ENCODE results near the gene DDX5. TPM values are rescaled to one million over a fixed set of nuclear protein-coding genes. Genes with fewer than 3 reads are reported as not detected.
A peak's percentile ranks its signal among the peaks of the same experiment; 100 is the strongest.

The DDX5 gene
- total and polyA plus RNA-seq, 7 experiments from 2014 or later = 781 to 2,704 (median 1,624) TPM

DNA sequence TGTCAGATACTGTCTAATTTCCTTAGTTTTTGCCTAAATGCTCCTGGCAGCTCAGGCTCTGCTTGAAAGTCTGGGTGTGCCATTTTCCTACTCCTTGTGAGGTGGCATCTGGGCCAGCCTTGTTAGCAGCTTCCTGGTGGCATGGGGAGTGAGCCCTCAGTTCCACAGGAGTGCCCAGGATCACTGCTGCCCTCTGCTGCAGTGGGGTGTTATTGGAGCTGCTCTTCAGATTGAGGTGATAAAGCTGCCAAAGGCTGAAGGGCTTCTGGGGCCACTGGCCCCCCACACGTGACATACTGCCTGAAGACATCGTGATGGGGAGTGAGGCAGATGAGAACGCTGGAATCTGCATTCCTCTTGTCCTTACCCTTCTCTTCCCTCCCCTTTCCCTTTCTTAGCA lies 28.1 kb upstream of the DDX5 start:
- H3K4me1 Mint-ChIP-seq = peaks cover 0 to 8% (median 0%) of the 10 kb centered on the region in 7 donors

DNA sequence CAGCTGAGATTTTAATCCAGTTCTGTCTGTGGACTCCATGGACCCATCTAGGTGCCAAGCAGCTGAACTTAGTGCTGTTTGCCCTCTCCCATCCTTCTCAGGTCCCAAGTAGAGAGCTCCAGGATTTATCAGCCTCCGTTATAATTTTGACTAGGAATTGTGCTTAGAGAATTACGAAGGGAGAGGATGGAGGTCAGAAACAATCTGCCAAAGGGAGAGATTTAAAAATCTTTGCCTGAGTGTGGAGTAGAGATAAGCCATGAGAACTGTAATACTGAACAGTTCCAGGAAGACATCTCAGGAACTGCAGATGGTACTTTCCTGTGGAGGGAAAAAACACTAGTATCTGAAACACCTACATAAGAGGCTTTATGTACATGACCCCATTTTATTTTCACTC lies 27.7 kb upstream of the DDX5 start:
- Histone ChIP-seq H3K9me3 (ENCODE audit: control insufficient read depth in 2 of 3, low read length in 3 of 3) (no peaks in the 10 kb centered on the region), H3K27me3 (ENCODE audit: control insufficient read depth in 2 of 2, insufficient read depth in 2 of 2, low read length in 2 of 2) (no peaks in the 10 kb centered on the region), H3K4me1 (ENCODE audit: control insufficient read depth in 2 of 2, insufficient read depth in 2 of 2, low read length in 2 of 2) (no peaks in the 10 kb centered on the region), H3K36me3 (ENCODE audit: control insufficient read depth in 2 of 3, insufficient read depth in 3 of 3, low read length in 3 of 3) (peaks cover 31 to 93% (median 43%) of the 10 kb centered on the region in 3 experiments), H3K4me3 (ENCODE audit: low read length) (no peak overlapping the region), H3K27ac (ENCODE audit: low read depth, low read length) (no peak overlapping the region)
- ATAC-seq (no peak), DNase-seq (no peak)
- peaks cover 16 to 63% (median 35%) of the 10 kb centered on the region in 5 donors for H3K36me3 Mint-ChIP-seq
- intact Hi-C loops (cut with micrococcal nuclease) = no loop called here
- ChIA-PET POLR2A (no interaction called here), CTCF (interaction anchor here (1.1 kb wide), 2 partner anchors 113 to 203 kb away, joined by 3 to 6 read pairs; no protein-coding TSS in a partner anchor)
- H3K4me1 Mint-ChIP-seq = peaks cover 0 to 7% (median 0%) of the 10 kb centered on the region in 7 donors
- no peaks in the 10 kb centered on the region for H3K27me3 Mint-ChIP-seq
- peak overlapping the region in 5 of 9 donors; percentile 31 to 88 (median 63) for H3K27ac Mint-ChIP-seq
- no peaks in the 10 kb centered on the region for H3K9me3 Mint-ChIP-seq
- no peak overlapping the region for H3K4me3 Mint-ChIP-seq

More for the DNA sequence above, 28.1 kb upstream of the DDX5 start:
- Histone ChIP-seq H3K4me1 (ENCODE audit: control insufficient read depth in 2 of 2, insufficient read depth in 2 of 2, low read length in 2 of 2) (no peaks in the 10 kb centered on the region), H3K36me3 (ENCODE audit: control insufficient read depth in 2 of 3, insufficient read depth in 3 of 3, low read length in 3 of 3) (peaks cover 28 to 91% (median 39%) of the 10 kb centered on the region in 3 experiments), H3K9me3 (ENCODE audit: control insufficient read depth in 2 of 3, low read length in 3 of 3) (no peaks in the 10 kb centered on the region), H3K27me3 (ENCODE audit: control insufficient read depth in 2 of 2, insufficient read depth in 2 of 2, low read length in 2 of 2) (no peaks in the 10 kb centered on the region), H3K27ac (ENCODE audit: low read depth, low read length) (no peak overlapping the region), H3K4me3 (ENCODE audit: low read length) (no peak overlapping the region)
- ATAC-seq (peak; percentile 34), DNase-seq (no peak)
- ChIA-PET CTCF (interaction anchor here (1.1 to 1.5 kb wide), 3 partner anchors 35 to 202 kb away, joined by 3 to 6 read pairs (median 4); no protein-coding TSS in a partner anchor), POLR2A (no interaction called here)
- peak overlapping the region in 6 of 9 donors; percentile 17 to 88 (median 50) for H3K27ac Mint-ChIP-seq
- H3K9me3 Mint-ChIP-seq = no peaks in the 10 kb centered on the region
- H3K27me3 Mint-ChIP-seq = no peaks in the 10 kb centered on the region
- H3K4me3 Mint-ChIP-seq = no peak overlapping the region
- intact Hi-C loops (cut with micrococcal nuclease) = no loop called here
- H3K36me3 Mint-ChIP-seq = peaks cover 13 to 62% (median 32%) of the 10 kb centered on the region in 5 donors

DNA sequence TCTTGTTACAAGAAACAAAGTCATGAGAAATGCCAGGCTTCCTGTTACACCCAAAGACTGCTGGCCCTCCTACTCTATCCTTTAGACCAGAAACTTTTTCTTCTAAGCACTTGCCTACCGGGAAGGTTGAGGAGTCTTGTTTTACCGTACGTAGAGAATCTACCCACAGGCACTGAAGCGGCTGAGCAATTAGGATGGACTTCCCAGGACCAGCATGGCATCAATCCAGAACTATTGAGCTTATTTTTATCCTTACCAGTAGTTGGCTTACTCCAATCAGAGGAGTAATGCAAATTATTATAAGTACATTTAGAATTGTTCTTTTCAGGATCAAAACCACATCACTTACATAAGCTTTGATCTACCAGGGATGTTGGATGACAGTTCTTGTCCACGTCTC lies 26.3 kb upstream of the DDX5 start:
- ChIA-PET POLR2A (interaction anchor here (1.4 kb wide), 1 partner anchor 27 kb away, joined by 6 read pairs; the partner anchor contains the start of gene DDX5), CTCF (interaction anchor here (1.0 kb wide), 1 partner anchor 115 kb away, joined by 3 read pairs; no protein-coding TSS in a partner anchor)
- H3K9me3 ChIP-seq (ENCODE audit: control insufficient read depth in 2 of 3, low read length in 3 of 3) = no peaks in the 10 kb centered on the region
- Mint-ChIP-seq H3K9me3 (no peaks in the 10 kb centered on the region), H3K4me1 (peaks cover 0 to 6% (median 0%) of the 10 kb centered on the region in 7 donors), H3K27ac (peak overlapping the region in 4 of 9 donors; percentile 13 to 88 (median 68)), H3K36me3 (peaks cover 21 to 67% (median 33%) of the 10 kb centered on the region in 5 donors), H3K4me3 (no peak overlapping the region), H3K27me3 (no peaks in the 10 kb centered on the region)
- no peak overlapping the region for H3K4me3 ChIP-seq (ENCODE audit: low read length)
- H3K36me3 ChIP-seq (ENCODE audit: control insufficient read depth in 2 of 3, insufficient read depth in 3 of 3, low read length in 3 of 3) = peaks cover 37 to 100% (median 50%) of the 10 kb centered on the region in 3 experiments
- H3K4me1 ChIP-seq (ENCODE audit: control insufficient read depth in 2 of 2, insufficient read depth in 2 of 2, low read length in 2 of 2) = no peaks in the 10 kb centered on the region
- intact Hi-C loops (cut with micrococcal nuclease) = no loop called here
- H3K27ac ChIP-seq (ENCODE audit: low read depth, low read length) = no peak overlapping the region
- ATAC-seq (no peak), DNase-seq (no peak)
- no peaks in the 10 kb centered on the region for H3K27me3 ChIP-seq (ENCODE audit: control insufficient read depth in 2 of 2, insufficient read depth in 2 of 2, low read length in 2 of 2)

- H3K27ac ChIP-seq (ENCODE audit: low read depth, low read length) = no peak overlapping the region
- H3K4me3 ChIP-seq (ENCODE audit: low read length) = no peak overlapping the region
- no peaks in the 10 kb centered on the region for H3K4me1 ChIP-seq (ENCODE audit: control insufficient read depth in 2 of 2, insufficient read depth in 2 of 2, low read length in 2 of 2)
- intact Hi-C loops (cut with micrococcal nuclease) = no loop called here
- DNase-seq = no peak
- H3K27me3 ChIP-seq (ENCODE audit: control insufficient read depth in 2 of 2, insufficient read depth in 2 of 2, low read length in 2 of 2) = no peaks in the 10 kb centered on the region
- H3K9me3 ChIP-seq (ENCODE audit: control insufficient read depth in 2 of 3, low read length in 3 of 3) = no peaks in the 10 kb centered on the region
- H3K36me3 Mint-ChIP-seq = peaks cover 20 to 67% (median 33%) of the 10 kb centered on the region in 5 donors
- no peak for ATAC-seq
- POLR2A ChIA-PET = interaction anchor here (1.4 kb wide), 1 partner anchor 27 kb away, joined by 6 read pairs; the partner anchor contains the start of gene DDX5
- peaks cover 0 to 6% (median 2%) of the 10 kb centered on the region in 7 donors for H3K4me1 Mint-ChIP-seq
- H3K27ac Mint-ChIP-seq = peak overlapping the region in 2 of 9 donors; percentile 51 to 69
- no peak overlapping the region for H3K4me3 Mint-ChIP-seq
- no peaks in the 10 kb centered on the region for H3K9me3 Mint-ChIP-seq
- H3K27me3 Mint-ChIP-seq = no peaks in the 10 kb centered on the region
- CTCF ChIA-PET = interaction anchor here (0.6 to 0.7 kb wide), 2 partner anchors 16 to 224 kb away, joined by 3 read pairs; no protein-coding TSS in a partner anchor
- peaks cover 35 to 100% (median 46%) of the 10 kb centered on the region in 3 experiments for H3K36me3 ChIP-seq (ENCODE audit: control insufficient read depth in 2 of 3, insufficient read depth in 3 of 3, low read length in 3 of 3)
Observed at GRCh38 chr17:64531955-64532371, 25.9 kb upstream of the DDX5 start.

DNA sequence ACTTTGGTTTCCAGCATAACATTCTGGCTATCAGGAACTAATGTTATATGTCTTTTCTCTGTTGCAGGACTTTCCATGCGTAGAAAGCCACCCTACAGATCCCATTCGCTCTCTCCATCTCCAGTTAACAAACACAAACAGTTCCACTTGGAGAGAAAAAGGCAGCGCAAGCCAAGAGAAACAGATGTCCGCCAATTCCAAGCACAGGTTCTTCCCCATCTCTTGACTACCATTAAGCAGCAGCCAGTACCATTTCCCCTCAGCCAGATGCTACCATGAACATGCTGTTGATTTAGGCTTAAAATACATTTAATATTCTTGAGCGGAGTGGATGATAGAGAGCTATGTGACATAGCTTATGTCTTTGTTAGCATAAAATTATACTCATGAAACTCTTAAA lies 23.1 kb upstream of the DDX5 start:
- no peak for ATAC-seq
- no peak overlapping the region for H3K4me3 ChIP-seq (ENCODE audit: low read length)
- no peak overlapping the region for H3K27ac ChIP-seq (ENCODE audit: low read depth, low read length)
- DNase-seq = no peak
- H3K4me1 ChIP-seq (ENCODE audit: control insufficient read depth in 2 of 2, insufficient read depth in 2 of 2, low read length in 2 of 2) = no peaks in the 10 kb centered on the region
- ChIA-PET CTCF (no interaction called here), POLR2A (interaction anchor here (0.9 kb wide), 1 partner anchor 21 kb away, joined by 4 read pairs; no protein-coding TSS in a partner anchor)
- Mint-ChIP-seq H3K36me3 (peaks cover 23 to 61% (median 47%) of the 10 kb centered on the region in 5 donors), H3K4me3 (no peak overlapping the region), H3K27ac (peak overlapping the region in 1 of 9 donors; percentile 79), H3K4me1 (peaks cover 0 to 6% (median 4%) of the 10 kb centered on the region in 7 donors), H3K9me3 (no peaks in the 10 kb centered on the region), H3K27me3 (no peaks in the 10 kb centered on the region)
- intact Hi-C loops (cut with micrococcal nuclease) = no loop called here
- H3K27me3 ChIP-seq (ENCODE audit: control insufficient read depth in 2 of 2, insufficient read depth in 2 of 2, low read length in 2 of 2) = no peaks in the 10 kb centered on the region
- no peaks in the 10 kb centered on the region for H3K9me3 ChIP-seq (ENCODE audit: control insufficient read depth in 2 of 3, low read length in 3 of 3)
- peaks cover 41 to 97% (median 53%) of the 10 kb centered on the region in 3 experiments for H3K36me3 ChIP-seq (ENCODE audit: control insufficient read depth in 2 of 3, insufficient read depth in 3 of 3, low read length in 3 of 3)

- no peaks in the 10 kb centered on the region for H3K9me3 ChIP-seq (ENCODE audit: control insufficient read depth in 2 of 3, low read length in 3 of 3)
- Mint-ChIP-seq H3K4me3 (no peak overlapping the region), H3K27me3 (no peaks in the 10 kb centered on the region), H3K27ac (peak overlapping the region in 4 of 9 donors; percentile 17 to 46 (median 26)), H3K36me3 (peaks cover 26 to 59% (median 48%) of the 10 kb centered on the region in 5 donors), H3K4me1 (peaks cover 0 to 12% (median 1%) of the 10 kb centered on the region in 7 donors), H3K9me3 (no peaks in the 10 kb centered on the region)
- DNase-seq (no peak), ATAC-seq (no peak)
- no peaks in the 10 kb centered on the region for H3K27me3 ChIP-seq (ENCODE audit: control insufficient read depth in 2 of 2, insufficient read depth in 2 of 2, low read length in 2 of 2)
- ChIA-PET CTCF (no interaction called here), POLR2A (no interaction called here)
- no peaks in the 10 kb centered on the region for H3K4me1 ChIP-seq (ENCODE audit: control insufficient read depth in 2 of 2, insufficient read depth in 2 of 2, low read length in 2 of 2)
- no peak overlapping the region for H3K4me3 ChIP-seq (ENCODE audit: low read length)
- H3K36me3 ChIP-seq (ENCODE audit: control insufficient read depth in 2 of 3, insufficient read depth in 3 of 3, low read length in 3 of 3) = peaks cover 43 to 96% (median 51%) of the 10 kb centered on the region in 3 experiments
- no peak overlapping the region for H3K27ac ChIP-seq (ENCODE audit: low read depth, low read length)
- intact Hi-C loops (cut with micrococcal nuclease) = no loop called here
Observed at GRCh38 chr17:64527914-64528313, 21.8 kb upstream of the DDX5 start.
